ENCODE results near the gene PKN3.
"Not testable (repeated sequence)": the region's sequence is repeated elsewhere in the genome, so short reads cannot be mapped to it uniquely, and the experiment has no call there.

Gene PKN3

GRCh38 chr9:128702445-128702948, at the start of gene PKN3:
TSS of gene PKN3 (plus strand) at chr9:128702503. CDS start at chr9:128702916, 413 bp downstream.
- peak; percentile 85 for DNase-seq

GRCh38 chr9:128653908-128654307, 48.4 kb upstream of the PKN3 start:
- DNase-seq, result no peak

GRCh38 chr9:128654481-128654880, 47.8 kb upstream of the PKN3 start:
- DNase-seq, result no peak

- peak; percentile 95 for DNase-seq
Measured at GRCh38 chr9:128656416-128657343, 45.6 kb upstream of the PKN3 start, which contains the start of gene DYNC2I2. TSS of gene DYNC2I2 (minus strand) at chr9:128656847. CDS start at chr9:128656726, 121 bp downstream.

- no peak for DNase-seq
Measured at GRCh38 chr9:128657344-128657704, 45.0 kb upstream of the PKN3 start.

- no peak for DNase-seq
Measured at GRCh38 chr9:128657796-128658195, 44.5 kb upstream of the PKN3 start.

GRCh38 chr9:128666481-128666941, 35.8 kb upstream of the PKN3 start:
- not testable (repeated sequence) for DNase-seq

GRCh38 chr9:128669786-128670185, 32.5 kb upstream of the PKN3 start:
- DNase-seq, result no peak

- no peak for DNase-seq
Measured at GRCh38 chr9:128675382-128675781, 26.9 kb upstream of the PKN3 start.

- DNase-seq, result no peak
Measured at GRCh38 chr9:128677794-128678193, 24.5 kb upstream of the PKN3 start.

GRCh38 chr9:128683340-128684064, 18.8 kb upstream of the PKN3 start:
- DNase-seq, result peak; percentile 35

GRCh38 chr9:128684065-128684324, 18.3 kb upstream of the PKN3 start:
- DNase-seq, result no peak

- DNase-seq, result peak; percentile 80
Measured at GRCh38 chr9:128684325-128685199, 17.7 kb upstream of the PKN3 start.

GRCh38 chr9:128685636-128686489, 16.4 kb upstream of the PKN3 start:
- DNase-seq, result peak; percentile 62

- no peak for DNase-seq
Measured at GRCh38 chr9:128687453-128687852, 14.8 kb upstream of the PKN3 start.

GRCh38 chr9:128688501-128689292, 13.6 kb upstream of the PKN3 start, which contains the start of gene SET:
TSS of gene SET (plus strand) at chr9:128689222. CDS start at chr9:128689583, 361 bp downstream.
- peak; percentile 94 for DNase-seq

- DNase-seq, result no peak
Measured at GRCh38 chr9:128689293-128689774, 13.0 kb upstream of the PKN3 start.

- peak; percentile 71 for DNase-seq
Measured at GRCh38 chr9:128689820-128690683, 12.3 kb upstream of the PKN3 start.

- DNase-seq, result no peak
Measured at GRCh38 chr9:128690684-128691034, 11.6 kb upstream of the PKN3 start.

GRCh38 chr9:128693738-128694137, 8.6 kb upstream of the PKN3 start:
- not testable (repeated sequence) for DNase-seq
